B cell (primary cell): ENCODE data around the gene NHERF2. TPM values are rescaled to one million over a fixed set of nuclear protein-coding genes. Genes with fewer than 3 reads are reported as not detected.

Source experiments
- ATAC-seq: fragments of 200-7000 bp; cut with Tn5 transposase; one replicate; pipeline ENCODE4 v1.10.0; 2021; ENCODE audit warnings: low read depth, mild to moderate bottlenecking, moderate number of reproducible peaks, moderate library complexity
- CTCF ChIA-PET: fragments of 350-600 bp; sonication (Branson Sonifier 250); formaldehyde crosslinking; loops from one replicate; lab custom pipeline; 2021; ENCODE audit warnings: antibody characterized with exemption, inconsistent platforms; lab: Charles Lee
- POLR2A ChIA-PET: fragments of 350-600 bp; sonication (Branson Sonifier 250); formaldehyde crosslinking; loops from one replicate; lab custom pipeline; 2021; ENCODE audit warnings: antibody characterized with exemption; lab: Charles Lee
- DNase-seq: peaks from one replicate; pipeline ENCODE4 v3.0.0; 2013
- H2AFZ ChIP-seq: 2 replicates; pipeline ENCODE4 v1.6.1; 2012; ENCODE audit warnings: mild to moderate bottlenecking, low read depth, low read length; ENCODE audit not compliant: insufficient read depth, poor library complexity, severe bottlenecking
- H3K27ac ChIP-seq, 2 donors: 1 replicate in 1 of 2; 2 replicates in 1 of 2; pipeline ENCODE4 v1.5.1; 2012 to 2013; ENCODE audit warnings: low read length in 2 of 2, mild to moderate bottlenecking in 2 of 2, moderate library complexity in 1 of 2
- H3K27me3 ChIP-seq, 4 experiments: fragments of 200-600 bp in 1 of 4; sonication (generic) in 1 of 4; replicated peaks in 1 of 4; 1 replicate in 2 of 4; 2 replicates in 2 of 4; pipeline versions ENCODE4 v1.6.1 to v1.7.0; 2013 to 2016; ENCODE audit warnings: low read length in 3 of 4, mild to moderate bottlenecking in 2 of 4, mixed read lengths in 1 of 4, moderate library complexity in 1 of 4; ENCODE audit not compliant: insufficient read depth in 4 of 4, control insufficient read depth in 3 of 4; ENCODE audit errors: control extremely low read depth in 1 of 4
- H3K36me3 ChIP-seq, 2 experiments: replicated peaks in 1 of 2; 1 replicate in 1 of 2; 2 replicates in 1 of 2; pipeline versions ENCODE4 v1.6.1 to v1.7.1; 2013; ENCODE audit warnings: low read length in 1 of 2; ENCODE audit not compliant: insufficient read depth in 2 of 2, control insufficient read depth in 1 of 2; ENCODE audit errors: control extremely low read depth in 1 of 2, extremely low read depth in 1 of 2
- H3K4me1 ChIP-seq, 2 donors: fragments of 200-600 bp in 1 of 2; sonication (generic) in 1 of 2; 1 replicate in 1 of 2; 2 replicates in 1 of 2; pipeline versions ENCODE4 v1.5.1 to v1.6.1; 2013 to 2017; ENCODE audit warnings: low read length in 2 of 2; ENCODE audit not compliant: control insufficient read depth in 2 of 2, insufficient read depth in 2 of 2
- H3K4me2 ChIP-seq: replicated peaks from 2 replicates; pipeline ENCODE3; 2012; ENCODE audit warnings: mild to moderate bottlenecking, low read depth, low read length; ENCODE audit not compliant: poor library complexity, severe bottlenecking
- H3K4me3 ChIP-seq, 5 experiments: fragments of 200-600 bp in 1 of 5; sonication (generic) in 1 of 5; 1 replicate in 3 of 5; 2 replicates in 2 of 5; pipeline versions ENCODE4 v1.5.1 to v1.7.0; 2011 to 2016; ENCODE audit warnings: low read length in 4 of 5, mild to moderate bottlenecking in 4 of 5, low read depth in 2 of 5, control low read depth in 1 of 5, moderate library complexity in 1 of 5; ENCODE audit not compliant: insufficient read depth in 1 of 5; ENCODE audit errors: control extremely low read depth in 1 of 5, extremely low read depth in 1 of 5
- H3K79me2 ChIP-seq: fragments of 200-600 bp; sonication (generic); one replicate; pipeline ENCODE4 v1.6.0; 2016; ENCODE audit warnings: low read length; ENCODE audit not compliant: control insufficient read depth, insufficient read depth
- H3K9ac ChIP-seq: fragments of 200-600 bp; sonication (generic); 2 replicates; pipeline ENCODE4 v1.6.1; 2017; ENCODE audit warnings: mild to moderate bottlenecking, low read length, moderate library complexity
- H3K9me3 ChIP-seq, 3 donors: one replicate each; pipeline versions ENCODE4 v1.6.1 to v1.7.1; 2013; ENCODE audit warnings: low read length in 2 of 3; ENCODE audit not compliant: control insufficient read depth in 2 of 3, insufficient read depth in 1 of 3; ENCODE audit errors: control extremely low read depth in 1 of 3
- H4K20me1 ChIP-seq: 2 replicates; pipeline ENCODE4 v1.6.0; 2012; ENCODE audit warnings: mild to moderate bottlenecking, low read length; ENCODE audit not compliant: insufficient read depth, control insufficient read depth, poor library complexity, severe bottlenecking
- H3K27ac Mint-ChIP-seq: one replicate; pipeline ENCODE4 v1.8.0; 2021; ENCODE audit warnings: mixed read lengths
- H3K27me3 Mint-ChIP-seq: one replicate; pipeline ENCODE4 v1.8.0; 2021; ENCODE audit warnings: mixed read lengths
- H3K4me1 Mint-ChIP-seq: one replicate; pipeline ENCODE4 v1.8.0; 2021; ENCODE audit warnings: mixed read lengths
- H3K4me3 Mint-ChIP-seq: one replicate; pipeline ENCODE4 v1.8.0; 2021; ENCODE audit warnings: mixed read lengths
- H3K9me3 Mint-ChIP-seq: one replicate; pipeline ENCODE4 v1.8.0; 2022; ENCODE audit warnings: mixed read lengths; ENCODE audit not compliant: insufficient read depth
- EZH2 ChIP-seq: IDR thresholded peaks from 2 replicates; pipeline ENCODE4 v1.6.1; 2012; ENCODE audit warnings: borderline replicate concordance, low read depth, mild to moderate bottlenecking, moderate library complexity, low read length; ENCODE audit not compliant: insufficient read depth, poor library complexity, severe bottlenecking
- WGBS: methylation state at CpG from one replicate; pipeline ENCODE4 v1.1.5; 2013; ENCODE audit warnings: missing lambda C conversion rate; ENCODE audit not compliant: insufficient coverage; 5-methylcytosine and 5-hydroxymethylcytosine counted together
- intact Hi-C: fragments of 100-400 bp; cut with micrococcal nuclease; formaldehyde crosslinking; loops from one replicate; pipeline ENCODE4 v1.10.0; 2022
- polyA plus RNA-seq: library from polyadenylated mRNA; depleted of rRNA; stranded (reverse); fragments of >200 nt; gene quantifications from 2 replicates; pipeline ENCODE4 v1.2.3, GENCODE V29; 2012
- total RNA-seq, 2 donors: library from RNA; stranded (reverse); fragments of 120-200 nt in 1 of 2; gene quantifications; 1 replicate in 1 of 2; 2 replicates in 1 of 2; pipeline versions ENCODE4 v1.2.3 to v1.2.4, GENCODE V29; 2013 to 2022
- TF ChIP-seq, protein P1 (sequence below): fragments of 200-600 bp; IDR thresholded peaks from one replicate; pipeline ENCODE4 v1.8.0; 2022; ENCODE audit warnings: antibody characterized with exemption, mild to moderate bottlenecking

The NHERF2 gene
- total and polyA plus RNA-seq, 2 donors (not counting 1 experiment from before 2014, with no cell fraction given) = 1.8 to 2.2 TPM

DNA sequence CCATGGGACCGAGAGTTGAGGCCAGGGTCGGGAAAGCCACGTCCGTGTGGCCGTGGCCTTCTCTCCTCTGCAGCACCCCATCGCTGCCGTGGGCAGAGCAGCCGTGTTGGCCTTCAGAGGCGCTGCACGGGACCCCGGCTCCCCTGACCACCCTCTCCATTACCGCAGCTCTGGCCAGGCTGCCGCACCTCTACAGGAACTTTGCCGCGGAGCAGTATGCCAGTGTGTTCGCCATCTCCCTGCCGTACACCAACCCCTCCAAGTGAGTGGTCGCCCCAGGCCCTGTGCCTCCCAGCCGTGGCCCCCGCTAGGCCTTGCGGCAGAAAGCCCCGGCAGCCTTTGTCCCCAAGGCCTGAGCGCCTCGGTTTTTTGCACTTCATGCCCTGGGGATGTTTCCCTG is 48.9 kb downstream of the NHERF2 start:
- H3K9ac ChIP-seq = no peak overlapping the region
- H3K36me3 ChIP-seq = peaks cover 0 to 47% of the 10 kb centered on the region in 2 experiments
- no peak for TF ChIP-seq EZH2
- TF ChIP-seq, protein P1, sequence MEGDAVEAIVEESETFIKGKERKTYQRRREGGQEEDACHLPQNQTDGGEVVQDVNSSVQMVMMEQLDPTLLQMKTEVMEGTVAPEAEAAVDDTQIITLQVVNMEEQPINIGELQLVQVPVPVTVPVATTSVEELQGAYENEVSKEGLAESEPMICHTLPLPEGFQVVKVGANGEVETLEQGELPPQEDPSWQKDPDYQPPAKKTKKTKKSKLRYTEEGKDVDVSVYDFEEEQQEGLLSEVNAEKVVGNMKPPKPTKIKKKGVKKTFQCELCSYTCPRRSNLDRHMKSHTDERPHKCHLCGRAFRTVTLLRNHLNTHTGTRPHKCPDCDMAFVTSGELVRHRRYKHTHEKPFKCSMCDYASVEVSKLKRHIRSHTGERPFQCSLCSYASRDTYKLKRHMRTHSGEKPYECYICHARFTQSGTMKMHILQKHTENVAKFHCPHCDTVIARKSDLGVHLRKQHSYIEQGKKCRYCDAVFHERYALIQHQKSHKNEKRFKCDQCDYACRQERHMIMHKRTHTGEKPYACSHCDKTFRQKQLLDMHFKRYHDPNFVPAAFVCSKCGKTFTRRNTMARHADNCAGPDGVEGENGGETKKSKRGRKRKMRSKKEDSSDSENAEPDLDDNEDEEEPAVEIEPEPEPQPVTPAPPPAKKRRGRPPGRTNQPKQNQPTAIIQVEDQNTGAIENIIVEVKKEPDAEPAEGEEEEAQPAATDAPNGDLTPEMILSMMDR = no peak
- 97% methylated on average over 24 of the region's 24 CpGs for WGBS
- no peak for DNase-seq
- ATAC-seq = no peak
- no peaks in the 10 kb centered on the region for H3K79me2 ChIP-seq
- no peak overlapping the region for H3K4me3 Mint-ChIP-seq
- no peaks in the 10 kb centered on the region for H3K4me1 ChIP-seq
- no peak overlapping the region for H3K27ac Mint-ChIP-seq
- H3K9me3 Mint-ChIP-seq = no peaks in the 10 kb centered on the region
- no peaks in the 10 kb centered on the region for H4K20me1 ChIP-seq
- H2AFZ ChIP-seq = no peak overlapping the region
- no peak overlapping the region for H3K4me2 ChIP-seq
- H3K4me1 Mint-ChIP-seq = no peaks in the 10 kb centered on the region
- ChIA-PET CTCF (interaction anchor here (0.6 kb wide), 1 partner anchor 53 kb away, joined by 3 read pairs; no protein-coding TSS in a partner anchor), POLR2A (no interaction called here)
- no peaks in the 10 kb centered on the region for H3K27me3 Mint-ChIP-seq
- no peak overlapping the region for H3K4me3 ChIP-seq
- intact Hi-C loops = no loop called here
- H3K27ac ChIP-seq = no peak overlapping the region
- no peaks in the 10 kb centered on the region for H3K27me3 ChIP-seq
- H3K9me3 ChIP-seq = no peaks in the 10 kb centered on the region

DNA sequence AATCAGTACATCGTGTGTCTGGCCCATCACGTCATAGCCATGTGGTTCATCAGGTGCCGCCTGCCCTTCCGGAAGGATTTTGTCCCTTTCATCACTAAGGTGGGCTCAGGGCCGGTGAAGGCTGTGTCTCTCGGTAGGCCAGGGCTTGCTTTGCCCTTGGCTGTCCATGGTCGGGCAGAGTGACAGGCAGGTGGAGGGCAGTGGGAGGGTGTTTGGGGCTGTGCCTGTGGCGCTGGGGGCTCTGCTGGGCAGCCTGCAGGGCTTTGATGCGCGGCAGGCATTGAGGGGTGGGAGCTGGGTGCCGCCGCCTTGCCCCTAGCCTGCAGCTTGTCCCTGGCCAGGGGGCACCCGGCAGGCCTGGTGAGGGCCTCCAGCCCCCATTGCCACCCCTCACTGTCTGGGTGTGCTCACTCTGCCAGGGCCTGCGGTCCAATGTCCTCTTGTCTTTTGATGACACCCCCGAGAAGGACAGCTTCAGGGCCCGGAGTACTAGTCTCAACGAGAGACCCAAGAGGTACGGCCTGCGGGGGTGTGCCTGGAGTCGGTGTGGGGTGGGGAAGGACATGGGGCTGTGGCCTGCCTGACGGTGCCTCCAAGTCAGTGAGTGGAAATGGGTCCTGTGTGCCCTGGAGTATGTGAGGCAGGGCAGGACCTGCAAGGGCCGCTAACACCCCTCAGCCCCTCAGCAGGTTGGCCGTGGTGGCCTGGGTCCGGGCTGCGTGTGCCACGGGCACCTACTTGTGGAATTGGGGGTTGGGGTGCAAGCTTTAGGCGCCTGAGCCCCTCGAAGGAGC is 49.6 kb downstream of the NHERF2 start:
- H3K4me2 ChIP-seq = no peak overlapping the region
- TF ChIP-seq EZH2 = no peak
- TF ChIP-seq, protein P1 = no peak
- H3K27me3 ChIP-seq = no peaks in the 10 kb centered on the region
- DNase-seq (no peak), ATAC-seq (no peak)
- H4K20me1 ChIP-seq = no peaks in the 10 kb centered on the region
- H3K4me1 ChIP-seq = no peaks in the 10 kb centered on the region
- no peaks in the 10 kb centered on the region for H3K4me1 Mint-ChIP-seq
- 95% methylated on average over 19 of the region's 28 CpGs for WGBS
- peaks cover 0 to 49% of the 10 kb centered on the region in 2 experiments for H3K36me3 ChIP-seq
- ChIA-PET POLR2A (interaction anchor here (0.6 kb wide), 1 partner anchor 66 kb away, joined by 4 read pairs; no protein-coding TSS in a partner anchor), CTCF (interaction anchor here (0.6 kb wide), 1 partner anchor 54 kb away, joined by 3 read pairs; no protein-coding TSS in a partner anchor)
- H3K4me3 ChIP-seq = no peak overlapping the region
- no peaks in the 10 kb centered on the region for H3K27me3 Mint-ChIP-seq
- no peaks in the 10 kb centered on the region for H3K9me3 Mint-ChIP-seq
- no peaks in the 10 kb centered on the region for H3K79me2 ChIP-seq
- H3K27ac Mint-ChIP-seq = no peak overlapping the region
- H2AFZ ChIP-seq = no peak overlapping the region
- intact Hi-C loops = no loop called here
- H3K4me3 Mint-ChIP-seq = no peak overlapping the region
- H3K9ac ChIP-seq = no peak overlapping the region
- H3K27ac ChIP-seq = no peak overlapping the region
- no peaks in the 10 kb centered on the region for H3K9me3 ChIP-seq
